ENCODE data around the gene CD19. TPM values are rescaled to one million over a fixed set of nuclear protein-coding genes. Genes with fewer than 3 reads are reported as not detected.

Gene CD19
- total RNA-seq, 1 experiment from 2014 or later = not detected

GRCh38 chr16:28943281-28943680 lies 11.5 kb downstream of the CD19 start:
- BruUV-seq (replicated peaks) = no TSS peak
- no peak overlapping the region for H3K27ac Mint-ChIP-seq (ENCODE audit: low read depth, unreplicated experiment)
- no peak for DNase-seq (ENCODE audit: unreplicated experiment)
- intact Hi-C loops (cut with micrococcal nuclease) = no loop called here
- peaks cover 17% of the 10 kb centered on the region for H3K4me1 Mint-ChIP-seq (ENCODE audit: insufficient read depth, unreplicated experiment)
- ChIA-PET POLR2A (interaction anchor here (0.9 to 3.2 kb wide), 2 partner anchors 18 to 80 kb away, joined by 4 to 19 read pairs; partner anchors contain the start of gene RABEP2), CTCF (interaction anchor here (0.6 to 2.7 kb wide), 7 partner anchors 11 to 870 kb away, joined by 3 to 28 read pairs (median 5); partner anchors contain the start of genes CD19 and TUFM)
- no peaks in the 10 kb centered on the region for H3K36me3 Mint-ChIP-seq (ENCODE audit: insufficient read depth, unreplicated experiment)
- H3K4me3 Mint-ChIP-seq (ENCODE audit: unreplicated experiment) = no peak overlapping the region
- no peak for TF ChIP-seq CTCF (IDR thresholded peaks at IDR 0.05; ENCODE audit: unreplicated experiment)
- no peaks in the 10 kb centered on the region for H3K27me3 Mint-ChIP-seq (ENCODE audit: insufficient read depth, unreplicated experiment)
- H3K9me3 Mint-ChIP-seq (ENCODE audit: unreplicated experiment) = no peaks in the 10 kb centered on the region

- CTCF ChIA-PET = interaction anchor here (0.8 to 3.4 kb wide), 6 partner anchors 9 to 397 kb away, joined by 3 to 23 read pairs (median 4); no protein-coding TSS in a partner anchor
- POLR2A ChIA-PET = interaction anchor here (1.3 to 2.9 kb wide), 4 partner anchors 27 to 100 kb away, joined by 4 to 9 read pairs (median 8); partner anchors contain the start of genes SH2B1 and TUFM
Measured at GRCh38 chr16:28946681-28947080, 14.9 kb downstream of the CD19 start.

GRCh38 chr16:28950648-28951409 lies 19.1 kb downstream of the CD19 start, which contains the start of gene NFATC2IP:
Gene NFATC2IP, plus strand, starts transcription at chr16:28950937. Its CDS starts 75 bp downstream, at chr16:28951012.
- Mint-ChIP-seq H3K9me3 (ENCODE audit: unreplicated experiment) (no peaks in the 10 kb centered on the region), H3K27ac (ENCODE audit: low read depth, unreplicated experiment) (peak within 1 kb of the TSS; percentile 92), H3K36me3 (ENCODE audit: insufficient read depth, unreplicated experiment) (peaks cover 28% of the 10 kb centered on the region), H3K4me3 (ENCODE audit: unreplicated experiment) (peak within 1 kb of the TSS; percentile 99), H3K4me1 (ENCODE audit: insufficient read depth, unreplicated experiment) (peaks cover 19% of the 10 kb centered on the region), H3K27me3 (ENCODE audit: insufficient read depth, unreplicated experiment) (no peaks in the 10 kb centered on the region)
- intact Hi-C loops (cut with micrococcal nuclease) = loop anchor here (2.0 kb wide), 1 partner anchor 24 kb away; the partner anchor contains the start of gene SPNS1
- BruUV-seq (replicated peaks) = no TSS peak
- CTCF ChIA-PET = interaction anchor here (0.6 to 1.0 kb wide), 4 partner anchors 30 to 869 kb away, joined by 3 to 6 read pairs (median 3); partner anchors contain the start of genes ATXN2L and MVP
- peak; percentile 99 for DNase-seq (ENCODE audit: unreplicated experiment)
- POLR2A ChIA-PET = interaction anchor here (0.6 to 3.9 kb wide), 11 partner anchors 18 to 1456 kb away, joined by 3 to 30 read pairs (median 6); partner anchors contain the start of genes ATXN2L, RABEP2, SH2B1 and SPNS1
- TF ChIP-seq CTCF (IDR thresholded peaks at IDR 0.05; ENCODE audit: unreplicated experiment) = no peak

More at GRCh38 chr16:28946681-28947080, 14.9 kb downstream of the CD19 start:
- no TSS peak for BruUV-seq (replicated peaks)
- Mint-ChIP-seq H3K27ac (ENCODE audit: low read depth, unreplicated experiment) (no peak overlapping the region), H3K4me3 (ENCODE audit: unreplicated experiment) (no peak overlapping the region), H3K9me3 (ENCODE audit: unreplicated experiment) (no peaks in the 10 kb centered on the region), H3K36me3 (ENCODE audit: insufficient read depth, unreplicated experiment) (no peaks in the 10 kb centered on the region), H3K4me1 (ENCODE audit: insufficient read depth, unreplicated experiment) (peaks cover 21% of the 10 kb centered on the region), H3K27me3 (ENCODE audit: insufficient read depth, unreplicated experiment) (no peaks in the 10 kb centered on the region)
- DNase-seq (ENCODE audit: unreplicated experiment) = no peak
- intact Hi-C loops (cut with micrococcal nuclease) = loop anchor here (5.0 kb wide), 1 partner anchor 84 kb away; the partner anchor contains the start of gene SH2B1
- no peak for TF ChIP-seq CTCF (IDR thresholded peaks at IDR 0.05; ENCODE audit: unreplicated experiment)

All from MCF 10A (cell line).